Transverse colon (tissue), 4 donors: ENCODE measurements around the gene ENG. TPM values are rescaled to one million over a fixed set of nuclear protein-coding genes. Genes with fewer than 3 reads are reported as not detected.

Source experiments
- DNase-seq: peaks from one replicate; pipeline ENCODE4 v3.0.0-alpha.2; 2019
- H3K27ac ChIP-seq, 4 donors: fragments of 200-600 bp; sonication (generic); 2 replicates each; pipeline ENCODE4 v1.5.1; 2016 to 2018; ENCODE audit warnings: inconsistent platforms in 4 of 4
- H3K27me3 ChIP-seq: fragments of 200-600 bp; sonication (generic); 2 replicates; pipeline ENCODE4 v1.5.1; 2017; ENCODE audit warnings: inconsistent platforms
- H3K36me3 ChIP-seq, 4 donors: fragments of 200-600 bp; sonication (generic); 2 replicates each; pipeline ENCODE4 v1.5.1; 2017 to 2019; ENCODE audit warnings: inconsistent platforms in 4 of 4
- H3K4me1 ChIP-seq, 4 donors: fragments of 200-600 bp; sonication (generic); 2 replicates each; pipeline ENCODE4 v1.5.1; 2017 to 2020; ENCODE audit warnings: inconsistent platforms in 4 of 4
- H3K4me3 ChIP-seq, 4 donors: fragments of 200-600 bp; sonication (generic); 1 replicate in 1 of 4; 2 replicates in 3 of 4; pipeline versions ENCODE4 v1.5.1 to v1.6.1; 2017 to 2019; ENCODE audit warnings: inconsistent platforms in 4 of 4
- H3K9me3 ChIP-seq, 2 donors: fragments of 200-600 bp; sonication (generic); 2 replicates each; pipeline ENCODE4 v1.5.1; 2017 to 2019; ENCODE audit warnings: inconsistent platforms in 2 of 2
- CTCF ChIP-seq, 5 experiments: fragments of 200-600 bp in 3 of 5; fragments of 450-650 bp in 2 of 5; sonication (generic) in 3 of 5; IDR thresholded peaks; 1 replicate in 2 of 5; 2 replicates in 3 of 5; pipeline ENCODE4 v1.5.1; 2016 to 2017; ENCODE audit warnings: antibody characterized with exemption in 5 of 5, inconsistent platforms in 3 of 5, mild to moderate bottlenecking in 2 of 5, moderate library complexity in 1 of 5
- EP300 ChIP-seq: sonication (generic); formaldehyde crosslinking; IDR thresholded peaks from one replicate; pipeline ENCODE4 v1.6.1; 2017; ENCODE audit warnings: antibody characterized with exemption, low read depth
- POLR2A ChIP-seq: fragments of 450-650 bp; IDR thresholded peaks from one replicate; pipeline ENCODE4 v1.6.1; 2016; ENCODE audit warnings: antibody characterized with exemption, mild to moderate bottlenecking, moderate library complexity
- POLR2AphosphoS5 ChIP-seq, 3 donors: sonication (generic); formaldehyde crosslinking; IDR thresholded peaks; one replicate each; pipeline ENCODE4 v1.6.1; 2016; ENCODE audit warnings: antibody characterized with exemption in 3 of 3
- WGBS, 2 donors: methylation state at CpG; one replicate each; pipeline ENCODE4 v1.1.5; 2018; ENCODE audit warnings: low coverage in 1 of 2; 5-methylcytosine and 5-hydroxymethylcytosine counted together
- in situ Hi-C, 4 donors: fragments of 200-750 bp; cut with MboI; loops; one replicate each; pipeline versions ENCODE4 v1.15.0 to v1.15.1; 2017; ENCODE audit warnings: low sequenced_read_pairs in 3 of 4, low pct_ligation_motif_present in 1 of 4, low pct_unique_long_range_greater_than_20kb in 1 of 4
- intact Hi-C: fragments of 100-400 bp; cut with DNase I; formaldehyde crosslinking; loops from one replicate; pipeline ENCODE4 v1.15.1; 2023; ENCODE audit warnings: low total_unique reads
- total RNA-seq, 4 donors: library from RNA; depleted of rRNA; stranded (reverse); fragments of >200 nt; gene quantifications; one replicate each; pipeline ENCODE4 v1.1.0, GENCODE V29; 2016

The ENG gene
- total RNA-seq, 4 donors from 2014 or later = 10.6 to 23.9 (median 17.0) TPM

GRCh38 chr9:127857278-127857677 is 2.8 kb upstream of the ENG start:
- DNase-seq = no peak
- H3K36me3 ChIP-seq = no peaks in the 10 kb centered on the region
- no peaks in the 10 kb centered on the region for H3K27me3 ChIP-seq
- H3K27ac ChIP-seq = peak overlapping the region in 2 of 4 donors; percentile 3 to 10
- WGBS, 2 donors = 81% methylated on average over 4 of the region's 4 CpGs; no CpG with 5 or more reads in 1 of the 2 donors
- intact Hi-C loops = no loop called here
- in situ Hi-C loops = no loop called here
- TF ChIP-seq EP300 = no peak
- TF ChIP-seq CTCF (IDR thresholded peaks at IDR 0.05) = no peak
- no peak for TF ChIP-seq POLR2A
- TF ChIP-seq POLR2AphosphoS5 (IDR thresholded peaks at IDR 0.05) = no peak
- peaks cover 5 to 34% (median 18%) of the 10 kb centered on the region in 4 donors for H3K4me1 ChIP-seq
- no peak overlapping the region for H3K4me3 ChIP-seq
- no peaks in the 10 kb centered on the region for H3K9me3 ChIP-seq

GRCh38 chr9:127856729-127857116 is 2.3 kb upstream of the ENG start:
- H3K9me3 ChIP-seq = no peaks in the 10 kb centered on the region
- no peak overlapping the region for H3K4me3 ChIP-seq
- H3K27me3 ChIP-seq = no peaks in the 10 kb centered on the region
- DNase-seq = no peak
- TF ChIP-seq POLR2A = no peak
- TF ChIP-seq POLR2AphosphoS5 (IDR thresholded peaks at IDR 0.05) = no peak
- TF ChIP-seq CTCF (IDR thresholded peaks at IDR 0.05) = no peak
- no peak for TF ChIP-seq EP300
- 96% methylated on average over 7 of the region's 8 CpGs; no CpG with 5 or more reads in 1 of the 2 donors for WGBS, 2 donors
- H3K36me3 ChIP-seq = no peaks in the 10 kb centered on the region
- intact Hi-C loops (no loop called here), in situ Hi-C loops (no loop called here)
- peaks cover 0 to 31% (median 12%) of the 10 kb centered on the region in 4 donors for H3K4me1 ChIP-seq
- peak overlapping the region in 1 of 4 donors; percentile 82 for H3K27ac ChIP-seq

- Histone ChIP-seq H3K4me1 (peaks cover 0 to 28% (median 11%) of the 10 kb centered on the region in 4 donors), H3K9me3 (no peaks in the 10 kb centered on the region), H3K27ac (peak overlapping the region in 2 of 4 donors; percentile 82 to 83), H3K27me3 (no peaks in the 10 kb centered on the region), H3K4me3 (no peak overlapping the region), H3K36me3 (no peaks in the 10 kb centered on the region)
- intact Hi-C loops (no loop called here), in situ Hi-C loops (no loop called here)
- no peak for DNase-seq
- WGBS, 2 donors = 50 to 68% methylated on average over 2 to 6 of the region's 11 CpGs
- no peak for TF ChIP-seq POLR2AphosphoS5 (IDR thresholded peaks at IDR 0.05)
- no peak for TF ChIP-seq POLR2A
Observed at GRCh38 chr9:127856094-127856728, 1.8 kb upstream of the ENG start.

GRCh38 chr9:127855522-127855921 is 1.1 kb upstream of the ENG start:
- Histone ChIP-seq H3K9me3 (no peaks in the 10 kb centered on the region), H3K4me1 (peaks cover 0 to 28% (median 11%) of the 10 kb centered on the region in 4 donors), H3K4me3 (no peak overlapping the region), H3K27me3 (no peaks in the 10 kb centered on the region), H3K36me3 (no peaks in the 10 kb centered on the region), H3K27ac (peak overlapping the region in 3 of 4 donors; percentile 78 to 83 (median 82))
- in situ Hi-C loops (no loop called here), intact Hi-C loops (no loop called here)
- TF ChIP-seq POLR2A = no peak
- no peak for TF ChIP-seq POLR2AphosphoS5 (IDR thresholded peaks at IDR 0.05)
- no peak for TF ChIP-seq EP300
- no peak for TF ChIP-seq CTCF (IDR thresholded peaks at IDR 0.05)
- WGBS, 2 donors = 89 to 100% methylated on average over 1 to 5 of the region's 5 CpGs
- no peak for DNase-seq
